Tibial nerve (tissue), 4 donors: ENCODE data around the gene NAGLU.

Source experiments
- EP300 ChIP-seq, 2 donors: sonication (generic); formaldehyde crosslinking; IDR thresholded peaks; one replicate each; pipeline ENCODE4 v1.6.1; 2017; ENCODE audit warnings: antibody characterized with exemption in 2 of 2, mild to moderate bottlenecking in 1 of 2
- POLR2A ChIP-seq, 2 donors: fragments of 450-650 bp; IDR thresholded peaks; one replicate each; pipeline ENCODE4 v1.6.1; 2017; ENCODE audit warnings: antibody characterized with exemption in 2 of 2, mild to moderate bottlenecking in 2 of 2, moderate library complexity in 2 of 2
- TF ChIP-seq, protein P1 (sequence below), 5 experiments: fragments of 200-600 bp in 3 of 5; fragments of 450-650 bp in 2 of 5; sonication (generic) in 3 of 5; IDR thresholded peaks; one replicate each; pipeline ENCODE4 v1.5.1; 2016 to 2019; ENCODE audit warnings: antibody characterized with exemption in 5 of 5, mild to moderate bottlenecking in 3 of 5, moderate library complexity in 2 of 5

DNA sequence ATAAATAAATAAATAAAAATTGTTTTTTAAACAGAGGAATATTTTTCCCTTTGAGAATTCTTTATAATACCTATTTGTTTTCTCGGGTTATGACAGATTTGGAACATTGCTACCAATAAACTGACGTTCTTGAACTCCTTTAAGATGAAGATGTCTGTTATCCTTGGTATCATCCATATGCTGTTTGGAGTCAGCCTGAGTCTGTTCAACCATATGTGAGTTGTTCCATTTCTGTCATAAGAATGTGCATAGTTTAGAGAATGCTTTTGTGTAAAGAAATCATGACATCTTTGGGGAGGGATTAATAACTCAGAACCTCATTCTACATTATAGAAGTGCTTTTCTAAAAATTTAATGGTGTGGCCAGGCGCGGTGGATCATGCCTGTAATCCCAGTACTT, 37.2 kb upstream of the NAGLU start:
- TF ChIP-seq EP300 (IDR thresholded peaks at IDR 0.05) (no peak), POLR2A (IDR thresholded peaks at IDR 0.05) (no peak)
- TF ChIP-seq, protein P1, sequence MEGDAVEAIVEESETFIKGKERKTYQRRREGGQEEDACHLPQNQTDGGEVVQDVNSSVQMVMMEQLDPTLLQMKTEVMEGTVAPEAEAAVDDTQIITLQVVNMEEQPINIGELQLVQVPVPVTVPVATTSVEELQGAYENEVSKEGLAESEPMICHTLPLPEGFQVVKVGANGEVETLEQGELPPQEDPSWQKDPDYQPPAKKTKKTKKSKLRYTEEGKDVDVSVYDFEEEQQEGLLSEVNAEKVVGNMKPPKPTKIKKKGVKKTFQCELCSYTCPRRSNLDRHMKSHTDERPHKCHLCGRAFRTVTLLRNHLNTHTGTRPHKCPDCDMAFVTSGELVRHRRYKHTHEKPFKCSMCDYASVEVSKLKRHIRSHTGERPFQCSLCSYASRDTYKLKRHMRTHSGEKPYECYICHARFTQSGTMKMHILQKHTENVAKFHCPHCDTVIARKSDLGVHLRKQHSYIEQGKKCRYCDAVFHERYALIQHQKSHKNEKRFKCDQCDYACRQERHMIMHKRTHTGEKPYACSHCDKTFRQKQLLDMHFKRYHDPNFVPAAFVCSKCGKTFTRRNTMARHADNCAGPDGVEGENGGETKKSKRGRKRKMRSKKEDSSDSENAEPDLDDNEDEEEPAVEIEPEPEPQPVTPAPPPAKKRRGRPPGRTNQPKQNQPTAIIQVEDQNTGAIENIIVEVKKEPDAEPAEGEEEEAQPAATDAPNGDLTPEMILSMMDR (IDR thresholded peaks at IDR 0.05), result no peak
